ENCODE measurements around the gene KITLG. TPM values are rescaled to one million over a fixed set of nuclear protein-coding genes. Genes with fewer than 3 reads are reported as not detected.
"Not testable (repeated sequence)": the region's sequence is repeated elsewhere in the genome, so short reads cannot be mapped to it uniquely, and the experiment has no call there.

KITLG gene
- total RNA-seq, 1 experiment from 2014 or later, result 5.4 TPM

GRCh38 chr12:88544991-88545980, 35.0 kb downstream of the KITLG start:
- DNase-seq (ENCODE audit: low read depth), result peak; percentile 60

GRCh38 chr12:88539893-88540292, 40.4 kb downstream of the KITLG start:
- DNase-seq (ENCODE audit: low read depth), result no peak

GRCh38 chr12:88538697-88539096, 41.6 kb downstream of the KITLG start:
- no peak for DNase-seq (ENCODE audit: low read depth)

- no peak for DNase-seq (ENCODE audit: low read depth)
Observed at GRCh38 chr12:88538250-88538649, 42.0 kb downstream of the KITLG start.

GRCh38 chr12:88530868-88531267, 49.4 kb downstream of the KITLG start:
- no peak for DNase-seq (ENCODE audit: low read depth)

- no peak for DNase-seq (ENCODE audit: low read depth)
Observed at GRCh38 chr12:88529531-88530488, 50.5 kb downstream of the KITLG start.

- DNase-seq (ENCODE audit: low read depth), result no peak
Observed at GRCh38 chr12:88522961-88523360, 57.3 kb downstream of the KITLG start.

- DNase-seq (ENCODE audit: low read depth), result no peak
Observed at GRCh38 chr12:88520436-88520820, 59.8 kb downstream of the KITLG start.

- no peak for DNase-seq (ENCODE audit: low read depth)
Observed at GRCh38 chr12:88519802-88520435, 60.4 kb downstream of the KITLG start.

- no peak for DNase-seq (ENCODE audit: low read depth)
Observed at GRCh38 chr12:88518863-88519403, 61.3 kb downstream of the KITLG start.

GRCh38 chr12:88516811-88517210, 63.5 kb downstream of the KITLG start:
- DNase-seq (ENCODE audit: low read depth), result no peak

- DNase-seq (ENCODE audit: low read depth), result no peak
Observed at GRCh38 chr12:88510843-88511242, 69.4 kb downstream of the KITLG start.

GRCh38 chr12:88509851-88510250, 70.4 kb downstream of the KITLG start:
- DNase-seq (ENCODE audit: low read depth), result no peak

GRCh38 chr12:88509347-88509746, 70.9 kb downstream of the KITLG start:
- DNase-seq (ENCODE audit: low read depth), result no peak

- DNase-seq (ENCODE audit: low read depth), result not testable (repeated sequence)
Observed at GRCh38 chr12:88507851-88508250, 72.4 kb downstream of the KITLG start.

GRCh38 chr12:88507270-88507669, 73.0 kb downstream of the KITLG start:
- DNase-seq (ENCODE audit: low read depth), result no peak

GRCh38 chr12:88505696-88506095, 74.6 kb downstream of the KITLG start:
- no peak for DNase-seq (ENCODE audit: low read depth)

- DNase-seq (ENCODE audit: low read depth), result no peak
Observed at GRCh38 chr12:88503281-88503703, 77.0 kb downstream of the KITLG start.

- DNase-seq (ENCODE audit: low read depth), result peak; percentile 39
Observed at GRCh38 chr12:88501972-88502938, 78.0 kb downstream of the KITLG start.

- DNase-seq (ENCODE audit: low read depth), result no peak
Observed at GRCh38 chr12:88496891-88497371, 83.3 kb downstream of the KITLG start.

Data from RPMI7951 (cell line).